Ishikawa (cell line): ENCODE results near the gene RAD54L.

Source experiments
- CEBPB ChIP-seq: IDR thresholded peaks from 2 replicates; pipeline ENCODE4 v1.6.1; 2012
- CREB1 ChIP-seq: IDR thresholded peaks from 2 replicates; pipeline ENCODE4 v1.6.1; 2012; ENCODE audit warnings: low read depth
- EGR1 ChIP-seq: IDR thresholded peaks from 2 replicates; pipeline ENCODE4 v1.6.1; 2012
- EP300 ChIP-seq: IDR thresholded peaks from 2 replicates; pipeline ENCODE4 v1.6.1; 2012; ENCODE audit warnings: borderline replicate concordance
- FOXM1 ChIP-seq: IDR thresholded peaks from 2 replicates; pipeline ENCODE4 v1.6.1; 2012; ENCODE audit warnings: low read depth, borderline replicate concordance
- MAX ChIP-seq: IDR thresholded peaks from 2 replicates; pipeline ENCODE4 v1.6.1; 2012
- NFIC ChIP-seq: IDR thresholded peaks from 2 replicates; pipeline ENCODE4 v1.6.1; 2012
- RAD21 ChIP-seq: IDR thresholded peaks from 2 replicates; pipeline ENCODE4 v1.6.1; 2012; ENCODE audit warnings: low read depth
- REST ChIP-seq: IDR thresholded peaks from 2 replicates; pipeline ENCODE4 v1.6.1; 2012; ENCODE audit warnings: low read depth, mild to moderate bottlenecking
- TAF1 ChIP-seq: IDR thresholded peaks from 2 replicates; pipeline ENCODE4 v1.6.1; 2012; ENCODE audit warnings: low read depth, mild to moderate bottlenecking
- TCF12 ChIP-seq: IDR thresholded peaks from 2 replicates; pipeline ENCODE4 v1.6.1; 2012; ENCODE audit warnings: low read depth
- TEAD4 ChIP-seq: IDR thresholded peaks from 2 replicates; pipeline ENCODE4 v1.6.1; 2012
- USF1 ChIP-seq: IDR thresholded peaks from 2 replicates; pipeline ENCODE4 v1.6.1; 2012
- YY1 ChIP-seq: IDR thresholded peaks from 2 replicates; pipeline ENCODE4 v1.6.1; 2012; ENCODE audit warnings: low read depth
- ZBTB7A ChIP-seq: IDR thresholded peaks from 2 replicates; pipeline ENCODE4 v1.6.1; 2012; ENCODE audit warnings: low read depth

The RAD54L gene

GRCh38 chr1:46268578-46268977 lies 21.0 kb downstream of the RAD54L start:
- TF ChIP-seq TAF1 (no peak), CEBPB (no peak), ZBTB7A (no peak), FOXM1 (no peak), YY1 (no peak), EP300 (no peak)

GRCh38 chr1:46274225-46275029 lies 26.9 kb downstream of the RAD54L start:
- no peak for TF ChIP-seq TAF1
- TF ChIP-seq CREB1, result no peak
- TF ChIP-seq TEAD4, result no peak
- no peak for TF ChIP-seq RAD21
- no peak for TF ChIP-seq YY1
- TF ChIP-seq EGR1, result no peak
- no peak for TF ChIP-seq TCF12
- TF ChIP-seq ZBTB7A, result no peak
- TF ChIP-seq REST, result no peak
- TF ChIP-seq NFIC, result no peak
- TF ChIP-seq USF1, result no peak
- TF ChIP-seq FOXM1, result no peak
- TF ChIP-seq EP300, result no peak

- no peak for TF ChIP-seq CREB1
- TF ChIP-seq EP300, result no peak
- TF ChIP-seq TEAD4, result no peak
- no peak for TF ChIP-seq TCF12
- TF ChIP-seq REST, result no peak
- no peak for TF ChIP-seq CEBPB
- TF ChIP-seq NFIC, result no peak
- TF ChIP-seq RAD21, result no peak
- no peak for TF ChIP-seq USF1
- TF ChIP-seq MAX, result no peak
- no peak for TF ChIP-seq EGR1
- no peak for TF ChIP-seq YY1
- TF ChIP-seq FOXM1, result no peak
- TF ChIP-seq ZBTB7A, result no peak
- TF ChIP-seq TAF1, result no peak
Measured at GRCh38 chr1:46275030-46275337, 27.4 kb downstream of the RAD54L start.

- TF ChIP-seq RAD21, result no peak
- no peak for TF ChIP-seq FOXM1
- no peak for TF ChIP-seq YY1
- TF ChIP-seq EGR1, result no peak
- TF ChIP-seq MAX, result no peak
- no peak for TF ChIP-seq EP300
- no peak for TF ChIP-seq TCF12
- no peak for TF ChIP-seq NFIC
- TF ChIP-seq ZBTB7A, result no peak
- no peak for TF ChIP-seq TAF1
- TF ChIP-seq CREB1, result no peak
- TF ChIP-seq USF1, result no peak
- no peak for TF ChIP-seq REST
- no peak for TF ChIP-seq CEBPB
Measured at GRCh38 chr1:46277658-46278373, 30.3 kb downstream of the RAD54L start.
